HL-60/S4 treated with retinoic acid at 250 ng/mL for 4 days and 3 days (cell line): ENCODE measurements around the gene HDGFL2.
"Not testable (repeated sequence)": the region's sequence is repeated elsewhere in the genome, so short reads cannot be mapped to it uniquely, and the experiment has no call there.

Source experiments
- in situ Hi-C: fragments of 300-500 bp; cut with MboI; formaldehyde crosslinking; loops from 2 replicates; pipeline ENCODE4 v1.7.0; 2022; ENCODE audit warnings: low sequenced_read_pairs

The HDGFL2 gene

DNA sequence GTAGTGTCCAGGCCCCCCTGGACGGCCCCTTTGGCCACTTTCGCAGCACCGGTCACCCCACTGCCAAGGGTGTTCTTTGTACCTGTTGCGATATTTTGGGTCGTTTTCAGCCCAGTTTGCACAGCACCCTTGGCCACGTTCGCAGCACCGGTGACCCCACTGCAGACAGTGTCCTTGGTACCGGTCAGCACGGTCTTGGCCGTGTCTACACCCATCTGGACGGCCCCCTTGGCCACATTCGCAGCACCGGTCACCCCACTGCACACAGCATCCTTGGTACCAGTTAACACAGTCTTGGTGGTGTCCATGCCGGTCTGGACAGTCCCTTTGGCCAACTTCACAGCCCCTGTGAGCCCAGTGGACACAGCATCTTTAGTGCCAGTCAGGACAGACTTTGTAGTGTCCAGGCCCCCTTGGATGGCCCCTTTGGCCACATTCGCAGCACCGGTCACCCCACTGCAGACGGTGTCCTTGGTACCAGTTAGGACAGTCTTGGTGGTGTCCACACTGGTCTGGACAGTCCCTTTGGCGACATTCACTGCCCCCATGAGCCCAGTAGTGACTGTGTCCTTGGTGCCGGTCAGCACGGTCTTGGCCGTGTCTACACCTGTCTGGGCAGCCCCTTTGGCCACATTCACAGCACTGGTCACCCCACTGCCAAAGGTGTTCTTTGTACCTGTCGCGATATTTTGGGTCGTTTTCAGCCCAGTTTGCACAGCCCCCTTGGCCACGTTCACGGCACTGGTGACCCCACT is 39.4 kb downstream of the HDGFL2 start:
- in situ Hi-C loops = no loop called here

DNA sequence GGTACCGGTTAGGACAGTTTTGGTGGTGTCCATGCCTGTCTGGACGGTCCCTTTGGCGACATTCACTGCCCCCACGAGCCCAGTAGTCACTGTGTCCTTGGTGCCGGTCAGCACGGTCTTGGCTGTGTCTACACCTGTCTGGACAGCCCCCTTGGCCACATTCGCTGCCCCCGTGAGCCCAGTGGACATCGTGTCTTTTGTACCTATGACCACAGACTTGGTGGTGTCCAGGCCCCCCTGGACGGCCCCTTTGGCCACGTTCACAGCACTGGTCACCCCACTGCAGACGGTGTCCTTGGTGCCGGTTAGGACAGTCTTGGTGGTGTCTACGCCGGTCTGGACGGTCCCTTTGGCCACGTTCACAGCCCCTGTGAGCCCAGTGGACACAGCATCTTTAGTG is 40.0 kb downstream of the HDGFL2 start:
- in situ Hi-C loops = no loop called here

DNA sequence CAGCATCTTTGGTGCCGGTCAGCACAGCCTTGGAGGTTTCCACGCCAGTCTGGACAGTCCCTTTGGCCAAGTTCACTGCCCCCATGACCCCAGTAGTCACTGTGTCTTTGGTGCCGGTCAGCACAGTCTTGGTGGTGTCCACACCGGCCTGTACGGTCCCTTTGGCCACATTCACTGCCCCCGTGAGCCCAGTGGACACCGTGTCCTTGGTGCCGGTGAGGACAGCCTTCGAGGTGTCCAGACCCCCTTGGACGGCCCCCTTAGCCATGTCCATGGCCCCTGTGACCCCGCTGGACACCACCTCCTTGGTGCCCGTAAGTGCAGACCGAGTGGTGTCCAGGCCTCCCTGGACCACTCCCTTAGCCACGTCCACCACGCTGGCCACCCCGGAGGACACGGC is 41.2 kb downstream of the HDGFL2 start:
- in situ Hi-C loops = no loop called here

DNA sequence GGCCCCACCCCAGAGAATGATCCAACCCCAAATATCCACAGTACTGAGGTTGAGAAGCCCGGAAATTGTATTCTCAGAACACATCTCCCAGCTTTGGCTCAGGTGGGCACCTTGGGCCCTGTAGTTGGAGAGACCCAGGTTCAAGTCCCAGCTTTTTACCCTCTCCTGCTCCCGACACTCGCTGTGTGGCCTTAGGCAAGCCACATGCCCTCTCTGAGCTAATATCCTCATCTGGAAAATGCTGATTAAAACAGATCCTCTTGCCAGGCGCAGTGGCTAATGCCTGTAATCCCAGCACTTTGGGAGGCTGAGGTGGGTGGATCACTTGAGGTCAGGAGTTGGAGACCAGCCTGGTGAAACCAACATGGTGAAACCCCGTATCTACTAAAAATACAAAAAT is 43.6 kb downstream of the HDGFL2 start:
- in situ Hi-C loops = no loop called here

DNA sequence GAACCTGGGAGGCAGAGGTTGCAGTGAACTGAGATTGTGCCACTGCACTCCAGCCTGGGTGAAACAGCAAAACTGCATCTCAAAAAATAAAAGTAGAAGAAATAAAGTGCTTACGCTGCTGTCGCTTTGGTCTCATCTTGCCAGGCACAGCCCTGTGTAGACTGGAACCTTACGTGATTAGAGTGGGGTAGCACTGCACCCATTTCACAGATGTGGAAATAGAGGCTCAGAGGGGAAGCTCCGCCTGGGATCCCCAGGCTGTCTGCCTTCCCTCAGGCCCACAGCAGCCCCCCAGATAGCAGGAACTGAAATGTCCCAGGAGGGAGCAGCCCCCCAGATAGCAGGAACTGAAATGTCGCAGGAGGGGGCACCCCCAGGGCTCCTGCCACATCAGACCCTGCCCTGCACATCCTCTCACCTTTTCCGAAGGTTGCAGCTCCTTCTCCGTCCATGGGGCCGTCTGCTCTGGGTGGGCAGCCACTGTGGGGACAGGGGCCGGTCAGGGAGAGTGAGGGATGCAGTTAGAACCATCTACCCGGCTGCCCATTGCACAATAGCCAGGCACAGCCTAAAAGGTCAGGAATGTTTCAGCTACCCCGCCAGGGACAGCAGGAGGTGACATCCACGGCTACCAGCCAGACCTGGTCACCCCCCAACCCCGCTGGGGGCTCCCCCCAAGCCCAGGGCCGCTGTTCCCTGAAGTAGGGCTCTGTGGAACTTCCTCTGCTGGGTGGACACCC is 44.3 kb downstream of the HDGFL2 start:
- in situ Hi-C loops = no loop called here

DNA sequence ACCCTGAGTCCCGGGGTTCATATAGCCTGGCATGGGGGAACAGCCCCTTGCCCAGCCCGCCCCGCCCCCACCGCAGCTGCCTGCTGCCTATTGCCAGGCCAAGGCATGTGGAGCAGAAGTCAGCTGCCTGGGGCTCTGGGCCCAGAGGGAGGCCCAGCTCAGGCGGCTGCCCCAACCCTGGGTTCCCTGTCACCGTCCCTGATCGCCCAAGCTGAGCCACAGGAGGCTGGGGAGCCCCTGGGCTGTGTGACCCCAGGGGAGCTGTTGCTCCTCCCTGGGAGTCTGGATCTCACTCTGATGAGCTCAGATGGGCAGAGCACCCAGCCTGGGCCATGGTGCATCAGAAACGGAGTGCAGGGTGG is 44.8 kb downstream of the HDGFL2 start:
- in situ Hi-C loops = no loop called here

DNA sequence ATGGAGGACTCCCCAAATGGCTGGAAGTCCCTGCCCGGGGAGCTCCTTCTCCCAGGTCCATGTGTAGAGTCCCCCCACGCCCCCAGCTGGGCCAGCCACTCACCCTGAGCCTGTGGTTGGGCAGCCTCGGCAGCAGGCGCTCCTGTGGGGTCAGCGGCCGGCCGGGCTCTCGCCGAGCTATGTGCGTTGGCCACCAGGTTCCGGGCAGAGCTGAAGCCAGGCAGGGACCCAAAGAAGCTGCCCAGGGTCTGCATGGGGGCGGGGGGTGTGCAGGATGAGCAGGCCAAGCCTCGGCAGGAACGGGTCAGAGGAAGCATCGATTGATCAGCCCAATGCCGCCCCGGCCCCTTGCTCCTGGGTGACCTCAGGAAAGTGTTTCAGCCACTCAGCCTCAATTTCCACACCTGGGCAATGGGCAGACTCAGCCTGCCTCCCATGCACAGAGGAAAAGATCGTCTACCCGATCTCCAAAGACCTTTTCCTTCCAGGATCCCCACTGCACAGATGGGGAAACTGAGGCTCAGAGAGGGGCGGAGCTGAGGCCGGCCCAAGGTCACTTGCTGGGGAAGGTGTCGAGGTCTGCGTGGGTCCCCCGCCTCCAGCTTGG is 45.5 kb downstream of the HDGFL2 start:
- in situ Hi-C loops = no loop called here

DNA sequence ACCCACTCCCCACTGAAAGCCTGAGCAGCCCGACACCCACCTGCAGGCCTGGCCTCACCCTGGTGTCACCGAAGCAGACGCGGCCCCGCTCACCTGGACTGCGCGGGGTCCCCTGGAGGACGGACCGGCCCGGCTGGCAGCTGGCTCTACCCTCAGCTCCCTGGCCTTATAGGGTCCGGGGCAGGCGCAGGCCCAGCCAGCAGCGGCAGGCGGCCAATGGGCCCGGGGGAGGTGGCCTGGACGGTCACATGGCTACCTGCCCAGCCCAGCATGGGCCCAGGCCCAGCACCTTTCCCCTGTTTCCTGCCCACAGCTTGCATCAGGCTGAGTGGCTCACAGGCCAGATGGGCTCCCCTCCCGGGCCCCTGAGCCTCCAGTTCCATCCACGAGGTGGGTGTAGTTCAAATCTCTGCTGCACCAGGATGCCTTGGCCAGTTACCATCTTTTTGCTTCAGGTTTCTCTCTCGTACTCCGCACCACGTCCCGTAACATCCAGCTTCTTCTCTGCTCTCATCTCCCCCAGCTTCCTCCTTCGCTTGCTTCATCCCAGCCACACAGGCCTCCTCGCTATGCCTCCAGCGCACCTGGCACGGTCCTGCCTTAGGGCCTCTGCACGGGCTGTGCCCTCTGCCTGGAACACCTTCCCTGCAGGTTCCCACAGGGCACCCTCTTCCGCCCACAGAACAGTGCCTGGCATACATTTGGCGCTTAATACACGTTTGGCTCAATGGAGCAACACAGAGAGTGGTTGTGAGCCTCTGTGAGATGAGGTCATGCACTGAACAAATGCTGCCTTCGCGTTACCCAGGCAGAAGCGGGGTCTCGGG is 46.5 kb downstream of the HDGFL2 start, which contains the start of gene PLIN4:
PLIN4 (minus strand) TSS at position 142 of the 827 bp plus-strand sequence. CDS start 214 bp downstream, outside the sequence.
- in situ Hi-C loops = no loop called here

DNA sequence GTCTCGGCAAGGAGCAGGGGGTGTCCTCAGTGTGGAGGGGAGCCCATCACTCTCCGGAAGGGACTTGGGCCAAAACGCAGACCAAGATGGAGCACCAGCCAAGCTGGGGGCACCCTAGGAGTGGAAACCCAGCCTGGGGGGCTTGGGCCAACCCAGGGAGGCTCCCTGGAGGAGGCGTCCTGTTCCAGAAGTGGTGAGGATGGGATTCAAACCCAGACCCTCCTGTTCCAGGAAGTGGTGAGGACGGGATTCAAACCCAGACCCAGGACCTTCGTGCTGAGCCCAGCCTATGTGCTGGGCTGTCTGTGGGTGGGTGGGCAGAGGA is 47.0 kb downstream of the HDGFL2 start:
- in situ Hi-C loops = no loop called here

DNA sequence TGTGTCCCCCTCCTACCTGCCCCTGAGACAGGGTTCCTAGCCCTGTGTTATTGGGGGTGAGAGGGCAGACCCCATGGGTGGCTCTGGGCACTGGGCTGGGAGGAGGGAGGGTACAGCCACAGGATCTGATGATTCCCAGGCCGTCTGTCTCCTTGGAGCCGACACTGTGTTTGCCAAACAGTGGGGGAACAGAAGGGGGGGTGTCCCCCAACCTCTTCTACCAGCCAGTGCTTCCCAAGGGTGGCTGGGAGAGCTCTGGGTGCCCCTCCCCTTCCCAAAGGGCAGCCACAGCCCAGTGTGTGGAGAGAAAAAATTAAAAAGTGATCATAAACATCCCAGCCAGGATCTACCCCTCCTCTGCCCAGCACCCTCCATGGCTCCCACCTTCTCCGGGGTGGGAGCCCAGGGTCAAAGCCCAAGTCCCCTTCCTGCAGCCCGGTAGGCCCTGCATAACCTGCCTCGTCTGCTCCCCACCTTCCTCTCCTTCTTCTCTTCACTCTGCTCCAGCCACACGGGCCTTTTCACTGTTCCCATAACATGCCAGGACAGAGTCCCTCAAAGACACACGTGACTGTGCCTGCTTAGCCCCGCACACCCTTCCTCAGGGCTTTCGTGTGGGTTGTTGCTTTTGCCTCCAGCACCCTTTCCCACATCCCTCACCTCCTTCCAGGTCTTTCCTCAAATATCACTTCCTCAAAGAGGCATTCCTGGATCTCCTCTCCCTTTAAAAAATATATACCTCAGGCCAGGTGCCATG is 47.6 kb downstream of the HDGFL2 start:
- in situ Hi-C loops = no loop called here

DNA sequence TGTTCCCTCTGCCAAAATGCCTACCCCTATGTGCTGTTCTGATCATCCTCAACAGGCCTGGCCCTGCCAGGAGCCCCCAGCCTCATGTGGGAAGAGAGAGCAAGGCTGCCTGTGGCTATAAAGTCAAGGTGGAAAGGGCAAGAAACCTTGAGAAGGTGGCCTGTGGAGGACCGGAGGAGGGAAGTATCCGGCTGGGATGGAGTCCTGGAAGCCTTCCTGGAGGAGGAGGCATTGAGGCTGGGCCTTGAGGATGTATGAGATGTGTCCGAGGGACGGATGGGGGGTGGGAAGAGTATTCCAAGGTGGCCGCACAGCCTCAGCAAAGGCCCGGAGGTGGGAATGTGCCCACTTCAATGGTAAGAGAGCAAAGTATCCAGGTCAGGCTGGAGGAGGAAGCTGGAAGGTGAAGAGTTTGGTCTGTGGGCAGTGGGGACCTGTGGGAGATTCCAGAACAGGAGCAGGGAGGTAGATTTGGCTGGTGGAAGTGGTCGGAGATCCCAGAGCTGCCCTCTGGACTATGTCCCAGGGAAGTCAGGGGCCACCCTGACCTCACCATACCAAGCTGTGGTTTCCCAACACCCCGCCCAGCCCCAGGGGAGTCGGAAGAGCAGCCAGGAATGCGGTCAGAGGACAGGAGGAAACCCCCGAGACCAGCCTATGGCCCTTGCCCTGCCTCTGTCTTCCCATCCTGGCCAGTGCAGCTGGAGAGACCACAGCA is 49.2 kb downstream of the HDGFL2 start:
- in situ Hi-C loops = no loop called here

DNA sequence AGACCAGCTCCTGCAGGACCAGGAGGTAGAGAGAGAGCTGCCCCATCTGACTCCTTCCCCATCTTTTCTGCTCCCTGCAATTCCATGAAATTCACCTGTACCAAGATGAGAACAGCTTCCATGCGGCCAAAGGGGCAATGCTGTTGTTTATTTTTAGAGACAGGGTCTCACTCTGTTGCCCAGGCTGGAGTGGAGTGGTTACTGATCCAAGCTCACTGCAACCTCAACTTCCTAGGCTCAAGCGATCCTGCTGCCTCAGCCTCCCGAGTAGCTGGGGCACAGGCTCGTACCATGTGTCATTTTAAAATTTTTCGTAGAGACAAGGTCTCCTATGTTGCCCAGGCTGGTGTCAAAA is 49.8 kb downstream of the HDGFL2 start:
- in situ Hi-C loops = no loop called here

DNA sequence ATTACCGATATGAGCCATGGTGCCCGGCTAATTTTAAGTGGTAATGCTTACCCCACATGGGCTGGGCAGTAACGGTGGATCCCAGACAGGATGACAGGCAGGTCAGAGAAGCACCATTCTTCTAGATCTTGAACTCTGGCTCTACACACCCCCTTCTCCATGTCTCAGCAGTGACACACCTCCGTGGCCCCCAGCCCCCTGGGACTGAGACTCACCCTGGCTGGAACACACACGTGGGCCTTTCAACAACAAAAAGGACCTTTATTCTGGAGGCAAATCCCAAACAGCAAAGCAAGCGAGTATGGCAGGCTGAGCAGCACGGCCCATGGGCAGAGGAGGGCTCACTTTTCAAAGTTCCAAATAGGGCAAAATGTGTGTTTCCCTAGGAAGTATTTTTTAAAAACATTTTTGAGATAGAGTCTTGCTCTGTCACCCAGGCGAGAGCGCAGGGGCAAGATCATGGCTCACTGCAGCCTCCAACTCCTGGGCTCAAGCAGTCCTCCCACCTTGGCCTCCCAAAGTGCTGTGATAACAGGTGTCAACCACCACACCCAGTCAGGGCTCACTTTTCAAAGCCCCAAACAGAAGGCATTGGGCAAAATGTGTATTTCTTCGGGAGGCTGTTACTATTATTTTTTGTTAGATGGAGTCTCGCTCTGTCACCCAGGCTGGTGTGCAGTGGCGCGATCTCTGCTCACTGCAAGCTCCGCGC is 50.4 kb downstream of the HDGFL2 start:
- in situ Hi-C loops = no loop called here

DNA sequence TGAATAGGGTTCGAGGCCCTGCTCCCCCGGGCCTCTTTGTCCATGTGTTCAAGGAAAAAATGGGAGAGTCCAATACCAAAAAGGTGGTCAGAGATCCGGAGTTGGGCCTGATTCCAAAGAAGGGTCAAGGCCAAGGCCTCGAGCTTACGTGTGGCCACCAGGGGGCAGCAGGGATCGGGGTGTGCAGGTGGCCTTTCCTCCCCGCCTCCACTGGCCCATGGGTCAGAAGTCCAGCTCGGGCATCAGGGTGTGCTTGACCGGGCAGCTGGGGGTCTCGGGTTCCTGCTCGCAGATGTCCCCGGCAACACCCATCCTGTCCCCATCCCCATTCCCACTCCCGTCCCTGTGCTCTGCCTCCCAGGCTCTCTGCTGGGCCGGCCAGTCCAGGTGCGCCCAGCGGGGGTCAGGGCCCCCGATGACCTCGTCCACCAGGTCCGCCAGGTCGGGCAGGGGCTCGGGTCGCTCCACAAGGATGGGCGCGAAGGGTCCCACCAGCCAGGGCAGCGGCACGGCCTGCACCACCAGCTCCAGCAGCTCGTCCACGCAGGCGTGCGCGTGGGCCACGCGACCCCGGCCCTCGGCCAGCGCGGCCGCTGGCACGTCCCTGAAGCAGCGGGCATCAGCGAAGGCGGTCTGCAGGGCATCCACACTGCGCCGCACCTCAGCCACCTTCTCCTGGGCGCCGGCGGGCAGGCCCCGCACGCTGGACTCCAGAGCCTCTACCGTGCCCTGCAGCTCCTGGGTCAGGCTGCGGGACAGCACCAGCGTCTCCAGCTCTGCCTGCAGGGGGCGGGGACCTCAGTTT is 51.4 kb downstream of the HDGFL2 start:
- in situ Hi-C loops = no loop called here

DNA sequence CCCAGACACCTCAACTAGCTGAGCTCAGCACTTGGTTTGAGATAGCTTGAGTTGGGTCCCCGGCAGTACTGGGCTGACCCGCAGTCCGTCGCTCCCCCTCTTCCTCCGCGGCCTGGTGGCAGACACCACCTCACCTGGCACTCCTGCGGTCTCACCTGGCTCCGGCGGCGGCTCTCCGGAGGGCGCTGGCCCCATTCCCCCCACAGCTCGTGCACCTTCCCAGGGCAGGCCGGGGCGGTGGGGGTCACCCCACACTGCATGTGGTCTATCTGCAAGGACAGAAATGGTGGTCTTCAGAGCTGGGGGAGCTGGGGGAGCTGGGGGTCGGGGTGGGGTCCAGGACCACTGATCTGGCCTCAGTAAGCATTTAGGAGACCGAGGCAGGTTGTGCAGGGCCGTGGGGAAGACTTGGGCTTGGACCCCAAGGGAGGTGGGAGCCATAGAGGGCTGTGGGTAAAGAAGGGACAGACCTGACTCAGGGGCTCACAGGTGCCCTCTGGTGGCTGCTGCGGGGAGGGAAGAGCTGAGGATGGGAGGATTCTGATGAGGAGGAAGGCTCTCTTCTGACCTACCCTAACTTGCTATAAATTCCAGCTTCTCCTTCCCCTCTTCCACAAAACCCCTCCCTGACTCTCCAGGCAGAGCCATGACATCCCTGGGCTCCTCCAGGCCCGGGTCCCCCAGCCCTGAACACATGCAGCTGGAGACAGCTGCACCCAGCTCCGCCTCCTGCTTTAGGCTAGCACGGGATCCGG is 52.9 kb downstream of the HDGFL2 start:
- in situ Hi-C loops = no loop called here

DNA sequence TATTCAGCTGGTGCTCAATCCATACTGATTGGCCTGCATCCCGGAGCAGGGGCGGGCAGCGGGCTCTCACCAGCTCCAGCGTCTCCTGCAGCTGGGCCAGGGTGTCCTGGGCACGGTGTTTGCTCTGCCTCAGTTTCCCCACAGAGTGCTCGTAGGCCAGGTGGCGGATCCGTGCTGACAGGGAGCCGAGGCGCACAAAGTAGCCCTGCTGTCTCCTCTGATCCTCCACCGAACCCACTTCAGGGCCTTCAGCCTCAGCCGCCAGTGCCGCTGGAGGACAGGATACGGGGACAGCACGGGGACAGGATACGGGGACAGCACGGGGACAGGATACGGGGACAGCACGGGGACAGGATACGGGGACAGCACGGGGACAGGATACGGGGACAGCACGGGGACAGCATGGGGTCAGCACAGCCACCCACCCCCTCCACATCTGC is 53.5 kb downstream of the HDGFL2 start:
- in situ Hi-C loops = no loop called here

DNA sequence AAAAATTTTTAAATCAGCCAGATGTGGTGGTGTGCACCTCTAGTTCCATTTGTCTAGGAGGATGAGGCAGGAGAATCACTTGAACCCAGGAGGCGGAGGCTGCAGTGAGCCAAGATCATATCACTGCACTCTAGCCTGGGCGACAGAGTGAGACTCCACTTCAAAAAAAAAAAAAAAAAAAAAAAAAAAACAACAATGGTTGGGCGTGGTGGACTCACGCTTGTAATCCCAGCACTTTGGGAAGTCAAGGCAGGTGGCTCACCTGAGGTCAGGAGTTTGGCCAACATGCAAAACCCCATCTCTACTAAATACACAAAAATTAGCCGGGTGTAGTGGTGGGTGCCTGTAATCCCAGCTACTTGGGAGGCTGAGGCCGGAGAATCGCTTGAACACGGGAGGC is 55.3 kb downstream of the HDGFL2 start:
- in situ Hi-C loops = not testable (repeated sequence)

DNA sequence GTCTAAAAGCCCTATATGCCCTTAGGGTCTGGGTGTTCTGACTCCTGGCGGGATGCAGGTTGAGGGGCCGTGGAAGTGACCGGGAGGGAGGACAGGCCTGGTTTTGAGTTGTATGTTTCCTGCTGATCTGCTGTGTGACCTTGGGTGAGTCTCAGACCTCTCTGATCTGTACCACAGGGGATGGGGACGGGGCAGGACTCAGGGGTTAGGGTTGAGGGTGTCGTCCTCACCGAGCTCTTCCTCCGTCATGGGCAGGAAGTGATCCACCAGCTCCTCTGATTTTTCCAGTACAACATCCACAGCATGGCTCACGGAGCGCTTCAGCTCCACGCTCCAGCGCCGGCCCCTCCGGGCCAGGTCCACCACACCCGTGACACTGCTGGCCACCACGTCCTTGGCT is 56.7 kb downstream of the HDGFL2 start:
- in situ Hi-C loops = no loop called here
